Lower leg skin (tissue), 4 donors: ENCODE results near the gene MAGI2. TPM values are rescaled to one million over a fixed set of nuclear protein-coding genes. Genes with fewer than 3 reads are reported as not detected.
"Not testable (repeated sequence)": the region's sequence is repeated elsewhere in the genome, so short reads cannot be mapped to it uniquely, and the experiment has no call there.

ENCODE experiments used
- DNase-seq, 2 donors: peaks; one replicate each; pipeline ENCODE4 v3.0.0-alpha.2; 2019; ENCODE audit warnings: low spot score in 2 of 2
- H3K4me3 ChIP-seq: fragments of 200-600 bp; sonication (generic); 2 replicates; pipeline ENCODE4 v1.5.1; 2017; ENCODE audit warnings: mild to moderate bottlenecking, low read depth; ENCODE audit not compliant: poor library complexity, severe bottlenecking
- CTCF ChIP-seq, 3 donors: fragments of 450-650 bp; IDR thresholded peaks; one replicate each; pipeline ENCODE4 v1.5.1; 2016; ENCODE audit warnings: antibody characterized with exemption in 3 of 3, mild to moderate bottlenecking in 3 of 3, moderate library complexity in 2 of 3
- POLR2A ChIP-seq, 2 donors: fragments of 450-650 bp; IDR thresholded peaks; one replicate each; pipeline ENCODE4 v1.6.1; 2016 to 2017; ENCODE audit warnings: antibody characterized with exemption in 2 of 2, mild to moderate bottlenecking in 1 of 2, moderate library complexity in 1 of 2
- WGBS, 2 donors: methylation state at CpG; one replicate each; pipeline ENCODE4 v1.1.5; 2018; 5-methylcytosine and 5-hydroxymethylcytosine counted together
- intact Hi-C: fragments of 100-400 bp; cut with DNase I; formaldehyde crosslinking; loops from one replicate; pipeline ENCODE4 v1.15.0; 2023; ENCODE audit warnings: low total_unique reads
- total RNA-seq, 4 donors: library from RNA; depleted of rRNA; stranded (reverse); fragments of >200 nt; gene quantifications; one replicate each; pipeline ENCODE4 v1.1.0, GENCODE V29; 2016

The MAGI2 gene
- total RNA-seq, 4 donors from 2014 or later, result 1.6 to 3.0 (median 2.1) TPM

DNA sequence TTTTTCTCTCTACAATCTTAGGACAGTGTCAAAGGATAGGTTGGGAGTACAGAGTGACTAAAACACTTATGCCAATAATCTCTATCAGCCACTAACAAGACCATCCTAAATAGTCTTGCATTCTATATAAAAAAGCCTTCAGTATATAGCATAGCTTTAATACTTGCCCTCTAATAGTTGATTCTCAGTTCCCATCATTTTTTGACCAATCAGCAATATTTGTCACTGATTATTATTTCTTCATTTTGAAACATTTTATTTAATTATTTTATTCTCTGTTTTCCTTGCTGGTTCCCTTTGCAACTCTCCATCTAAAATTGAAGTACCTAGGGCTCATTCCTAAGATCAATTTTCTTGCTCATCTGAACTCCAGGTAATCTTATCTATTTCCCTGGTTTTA lies 470.0 kb downstream of the MAGI2 start:
- intact Hi-C loops, result no loop called here
- DNase-seq, result no peak
- no peak for TF ChIP-seq POLR2A (IDR thresholded peaks at IDR 0.05)
- no peak for TF ChIP-seq CTCF (IDR thresholded peaks at IDR 0.05)
- no peak overlapping the region for H3K4me3 ChIP-seq

GRCh38 chr7:78970440-78970916 lies 483.0 kb downstream of the MAGI2 start:
- no peak for DNase-seq
- intact Hi-C loops, result no loop called here
- no peak overlapping the region for H3K4me3 ChIP-seq
- no peak for TF ChIP-seq CTCF (IDR thresholded peaks at IDR 0.05)
- no peak for TF ChIP-seq POLR2A (IDR thresholded peaks at IDR 0.05)

DNA sequence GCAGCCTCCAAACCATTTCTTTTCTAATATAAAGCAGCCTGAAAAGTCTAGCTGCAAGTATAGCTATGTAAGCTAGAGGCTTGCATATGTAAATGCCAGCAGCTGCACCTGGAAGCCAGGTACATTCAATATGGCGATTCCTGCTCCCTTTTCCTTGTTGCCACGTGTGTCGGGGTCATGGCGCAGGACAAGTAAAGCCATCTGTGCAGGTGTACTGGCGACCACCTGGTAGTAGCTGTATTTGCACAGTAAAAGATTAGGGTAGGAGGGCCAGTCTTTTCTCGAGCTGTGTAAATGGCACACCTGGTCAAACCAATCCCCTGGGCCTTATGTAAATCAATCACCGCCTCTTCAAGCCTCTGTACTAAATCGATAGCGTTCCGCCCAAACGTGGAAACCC lies 484.5 kb downstream of the MAGI2 start:
- H3K4me3 ChIP-seq, result no peak overlapping the region
- intact Hi-C loops, result no loop called here
- 86% methylated on average over 11 of the region's 11 CpGs for WGBS, 2 donors
- no peak for TF ChIP-seq CTCF (IDR thresholded peaks at IDR 0.05)
- no peak for TF ChIP-seq POLR2A (IDR thresholded peaks at IDR 0.05)
- no peak for DNase-seq

- WGBS, 2 donors, result 86 to 92% methylated on average over 2 of the region's 2 CpGs
- intact Hi-C loops, DNase-seq, H3K4me3 ChIP-seq: not testable (repeated sequence)
Measured at GRCh38 chr7:78967561-78967960, 485.9 kb downstream of the MAGI2 start.

DNA sequence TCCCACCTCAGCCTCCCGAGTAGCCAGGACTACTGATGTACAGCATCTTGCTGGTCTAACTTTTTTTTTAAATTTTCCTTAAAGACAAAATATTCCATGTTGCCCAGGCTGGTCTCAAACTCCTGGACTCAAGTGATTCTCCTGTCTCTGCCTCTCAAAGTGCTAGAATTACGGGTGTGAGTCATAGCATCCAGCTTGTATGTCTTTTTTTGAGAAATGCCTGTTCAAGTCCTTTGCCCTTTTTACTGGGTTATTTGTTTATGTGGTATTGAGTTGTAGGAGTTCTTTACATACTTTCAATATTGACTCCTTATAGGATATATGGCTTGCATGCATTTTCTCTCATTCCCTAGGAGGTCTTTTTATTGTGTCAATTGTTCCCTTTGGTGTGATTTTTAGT lies 486.4 kb downstream of the MAGI2 start:
- TF ChIP-seq POLR2A (IDR thresholded peaks at IDR 0.05) (no peak), CTCF (IDR thresholded peaks at IDR 0.05) (no peak)
- WGBS, 2 donors, result 90 to 92% methylated on average over 2 of the region's 2 CpGs
- H3K4me3 ChIP-seq, result no peak overlapping the region
- intact Hi-C loops, result no loop called here
- DNase-seq, result no peak

DNA sequence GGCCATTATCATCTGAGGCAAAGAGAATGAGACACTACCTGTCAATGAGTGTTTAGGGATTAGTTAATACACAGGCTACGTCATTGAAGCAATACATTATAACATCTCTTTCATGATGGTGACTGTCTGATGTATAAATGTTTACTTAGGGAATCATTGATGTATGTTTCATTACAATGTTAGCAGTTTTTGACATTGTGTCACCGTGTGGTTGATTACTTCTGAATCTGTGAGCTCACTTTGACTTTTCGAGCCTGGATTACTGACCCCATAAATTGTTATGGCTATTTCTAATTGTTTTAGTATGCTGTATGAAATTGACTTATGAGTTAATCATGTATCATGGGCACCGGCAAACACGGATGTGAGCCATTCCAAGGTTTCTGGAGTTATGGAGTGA lies 494.0 kb downstream of the MAGI2 start:
- TF ChIP-seq POLR2A (IDR thresholded peaks at IDR 0.05) (no peak), CTCF (IDR thresholded peaks at IDR 0.05) (no peak)
- no peak overlapping the region for H3K4me3 ChIP-seq
- 91 to 93% methylated on average over 5 of the region's 5 CpGs for WGBS, 2 donors
- no peak for DNase-seq
- intact Hi-C loops, result no loop called here
